GM12875 (cell line): ENCODE measurements around the gene USP10.

Experiments
- H3K4me3 ChIP-seq: one replicate; pipeline ENCODE4 v1.5.1; 2011; ENCODE audit warnings: low read depth, low read length, control low read depth
- TF ChIP-seq, protein P1 (sequence below): IDR thresholded peaks from 2 replicates; pipeline ENCODE4 v1.5.1; 2011; ENCODE audit warnings: low read depth, mild to moderate bottlenecking, control low read depth, inconsistent platforms, low read length, moderate library complexity, borderline replicate concordance; ENCODE audit not compliant: insufficient read depth

USP10 gene

DNA sequence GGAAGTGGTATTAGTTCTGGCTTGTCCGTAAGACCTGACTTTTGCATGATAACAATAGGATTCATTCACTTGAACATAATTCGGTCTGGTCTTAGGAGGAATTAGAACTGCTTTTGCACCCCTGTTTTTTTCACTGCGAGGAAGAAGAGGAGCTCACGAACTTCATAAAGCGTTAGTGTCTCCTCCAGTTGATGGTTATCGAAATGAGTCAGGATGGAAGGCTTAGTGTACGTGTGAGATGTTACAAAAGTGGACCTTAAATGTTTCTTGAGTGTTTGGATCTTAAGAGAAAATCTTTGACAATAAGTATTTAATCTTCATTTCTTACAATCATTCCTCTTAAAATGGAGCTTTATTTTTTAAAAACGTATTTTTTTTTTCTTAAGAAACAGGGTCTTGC is 52.8 kb downstream of the USP10 start:
- no peak overlapping the region for H3K4me3 ChIP-seq
- TF ChIP-seq, protein P1, sequence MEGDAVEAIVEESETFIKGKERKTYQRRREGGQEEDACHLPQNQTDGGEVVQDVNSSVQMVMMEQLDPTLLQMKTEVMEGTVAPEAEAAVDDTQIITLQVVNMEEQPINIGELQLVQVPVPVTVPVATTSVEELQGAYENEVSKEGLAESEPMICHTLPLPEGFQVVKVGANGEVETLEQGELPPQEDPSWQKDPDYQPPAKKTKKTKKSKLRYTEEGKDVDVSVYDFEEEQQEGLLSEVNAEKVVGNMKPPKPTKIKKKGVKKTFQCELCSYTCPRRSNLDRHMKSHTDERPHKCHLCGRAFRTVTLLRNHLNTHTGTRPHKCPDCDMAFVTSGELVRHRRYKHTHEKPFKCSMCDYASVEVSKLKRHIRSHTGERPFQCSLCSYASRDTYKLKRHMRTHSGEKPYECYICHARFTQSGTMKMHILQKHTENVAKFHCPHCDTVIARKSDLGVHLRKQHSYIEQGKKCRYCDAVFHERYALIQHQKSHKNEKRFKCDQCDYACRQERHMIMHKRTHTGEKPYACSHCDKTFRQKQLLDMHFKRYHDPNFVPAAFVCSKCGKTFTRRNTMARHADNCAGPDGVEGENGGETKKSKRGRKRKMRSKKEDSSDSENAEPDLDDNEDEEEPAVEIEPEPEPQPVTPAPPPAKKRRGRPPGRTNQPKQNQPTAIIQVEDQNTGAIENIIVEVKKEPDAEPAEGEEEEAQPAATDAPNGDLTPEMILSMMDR = no peak

DNA sequence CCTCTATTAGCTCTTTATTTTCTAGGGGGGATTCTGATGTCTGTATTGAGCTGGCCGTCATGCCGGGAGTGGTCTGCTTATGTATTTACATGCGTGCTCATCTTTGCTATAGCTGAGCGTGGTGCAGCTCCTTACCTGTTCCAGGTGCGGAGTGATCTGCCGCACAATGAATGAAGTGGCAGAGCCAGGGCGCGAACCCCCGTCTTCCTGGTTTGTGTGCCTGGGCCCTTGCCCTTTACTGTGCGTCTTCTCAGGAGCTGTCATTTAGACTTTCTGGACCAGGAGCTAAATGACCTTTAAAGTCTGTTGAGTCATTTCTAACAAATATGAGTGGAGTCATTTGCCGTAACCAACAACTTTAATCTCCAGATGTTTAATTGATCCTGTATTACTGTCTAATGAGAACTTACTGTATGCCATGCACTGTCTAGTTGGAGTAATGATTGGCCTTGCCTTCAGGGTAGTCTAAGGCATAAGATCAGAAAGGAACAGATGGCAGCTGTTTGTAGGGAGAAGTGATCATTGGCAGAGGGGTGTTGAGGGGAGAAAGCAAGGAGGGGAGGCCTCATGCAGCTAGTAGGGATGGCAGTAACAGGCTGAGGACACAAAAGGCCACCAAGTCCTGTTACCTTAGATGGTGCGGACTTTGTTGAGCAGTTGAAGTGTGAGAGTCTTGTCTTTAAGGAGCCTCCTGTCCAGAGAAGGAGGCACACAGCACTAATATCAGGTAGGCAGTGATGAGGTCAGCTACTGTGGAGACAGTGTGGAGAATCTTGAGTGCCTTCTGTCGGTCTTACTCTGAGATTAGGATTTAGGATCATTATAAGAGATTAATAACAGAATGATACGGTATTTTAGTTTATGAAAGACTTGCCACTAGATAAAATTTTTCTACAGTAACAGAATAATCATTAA is 53.9 kb downstream of the USP10 start:
- TF ChIP-seq, protein P1 = no peak
- no peak overlapping the region for H3K4me3 ChIP-seq

DNA sequence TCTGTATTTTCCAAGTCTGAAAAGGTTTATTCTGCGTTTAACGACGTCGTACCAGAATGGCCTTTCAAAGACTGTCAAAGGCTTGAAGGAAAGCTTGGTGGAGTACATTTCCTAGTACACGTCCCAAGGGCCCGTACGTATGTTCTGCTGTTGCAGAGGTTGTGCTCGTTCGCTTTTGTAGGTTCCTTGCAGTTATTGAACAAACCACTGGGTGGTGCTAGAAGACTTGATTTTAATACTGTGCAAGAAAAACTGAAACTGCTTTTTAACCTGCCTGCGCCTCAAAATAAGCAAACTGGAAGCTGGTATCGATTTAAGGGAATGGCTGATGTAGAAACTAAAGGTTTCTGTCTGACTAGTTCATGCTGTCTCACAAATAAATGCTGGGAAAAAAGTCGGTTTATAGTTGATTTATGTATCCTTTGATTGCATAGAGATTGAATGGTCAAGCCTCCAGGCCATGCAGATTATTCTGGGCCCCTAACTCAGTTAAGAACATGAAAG is 54.6 kb downstream of the USP10 start:
- H3K4me3 ChIP-seq = no peak overlapping the region
- TF ChIP-seq, protein P1 = peak; percentile 63

DNA sequence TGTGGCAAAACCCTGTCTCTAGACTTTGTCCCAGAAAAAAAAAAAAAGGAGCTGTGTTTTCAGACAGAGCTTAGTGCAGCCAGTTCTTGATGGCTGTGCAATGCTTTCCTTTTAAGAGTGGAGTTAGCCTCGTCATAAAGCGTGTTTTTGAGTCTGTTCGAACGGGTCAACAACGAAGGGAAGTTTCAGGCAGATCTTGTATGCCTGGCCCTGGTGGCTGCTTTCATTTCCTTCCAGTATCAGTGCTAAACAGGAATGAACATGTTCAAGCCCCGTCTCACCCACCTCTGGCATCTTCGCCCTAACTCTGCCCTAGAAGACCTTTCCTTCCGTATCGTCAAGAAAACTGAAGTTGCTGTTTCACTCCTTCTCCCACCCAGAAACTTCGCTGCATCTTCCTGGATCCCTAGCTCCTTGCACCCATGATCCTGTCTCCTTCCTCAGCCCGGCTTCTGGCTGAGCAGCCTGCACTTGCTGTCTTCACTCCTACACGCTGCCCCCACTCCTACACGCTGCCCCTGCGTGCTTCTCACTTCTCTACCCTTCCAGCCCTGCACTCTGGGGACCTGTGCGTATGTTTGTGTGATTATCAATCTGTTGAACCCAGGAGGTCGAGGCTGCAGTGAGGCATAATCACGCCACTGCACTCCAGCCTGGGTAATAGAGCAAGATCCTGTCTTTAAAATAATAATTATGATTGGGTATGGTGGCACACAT is 55.3 kb downstream of the USP10 start:
- TF ChIP-seq, protein P1 = no peak

DNA sequence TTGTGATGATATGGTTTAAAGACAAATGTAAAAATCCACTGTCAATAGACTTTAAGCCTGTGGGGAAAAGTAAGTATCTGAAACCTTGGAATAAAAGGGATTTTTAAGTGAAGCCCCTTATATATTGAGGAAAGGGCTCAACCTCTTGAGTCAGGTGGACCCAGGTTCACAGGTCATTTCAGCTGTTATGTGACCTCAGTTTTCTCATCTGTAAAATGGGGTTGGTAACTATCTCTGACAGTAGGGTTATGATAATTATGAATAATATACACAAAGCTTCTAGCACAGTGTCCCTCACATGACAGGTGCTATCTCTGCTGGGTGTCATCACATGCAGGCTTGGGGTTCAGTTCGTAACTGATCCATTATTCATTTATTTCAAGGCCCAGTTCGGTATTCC is 57.0 kb downstream of the USP10 start:
- TF ChIP-seq, protein P1 = no peak
- no peak overlapping the region for H3K4me3 ChIP-seq

More for the DNA sequence above, 55.3 kb downstream of the USP10 start:
- no peak overlapping the region for H3K4me3 ChIP-seq

DNA sequence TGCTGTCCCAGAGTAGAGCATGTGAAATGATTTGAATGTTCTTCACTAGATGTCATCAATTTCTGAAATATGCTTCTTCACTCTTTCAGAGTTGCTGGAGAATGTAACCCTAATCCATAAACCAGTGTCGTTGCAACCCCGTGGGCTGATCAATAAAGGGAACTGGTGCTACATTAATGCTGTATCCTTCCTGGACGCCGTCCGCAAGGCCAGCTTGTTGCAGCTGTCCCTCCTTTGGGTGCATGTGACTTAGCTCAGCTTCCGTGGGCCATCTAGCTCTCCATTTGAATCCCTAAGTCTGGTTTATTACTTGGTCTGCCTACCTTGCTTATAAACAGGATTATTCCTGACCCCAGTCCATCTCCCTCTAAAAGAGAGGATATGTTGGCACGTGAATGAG is 58.8 kb downstream of the USP10 start:
- H3K4me3 ChIP-seq = no peak overlapping the region

More for the DNA sequence above, 58.8 kb downstream of the USP10 start:
- TF ChIP-seq, protein P1 = no peak
